AG10803 (cell line): Measurements from ENCODE around the gene SBK2.

ENCODE experiments used
- DNase-seq: peaks from one replicate; pipeline ENCODE4 v3.0.0; 2010; ENCODE audit warnings: low read depth
- H3K4me3 ChIP-seq: 2 replicates; pipeline ENCODE4 v1.5.1; 2011; ENCODE audit warnings: mild to moderate bottlenecking, low read length, control low read depth
- TF ChIP-seq, protein P1 (sequence below): conservative IDR thresholded peaks from 2 replicates; pipeline ENCODE4 v1.5.1; 2011; ENCODE audit warnings: mild to moderate bottlenecking, low read length, control low read depth, inconsistent platforms

The SBK2 gene

DNA sequence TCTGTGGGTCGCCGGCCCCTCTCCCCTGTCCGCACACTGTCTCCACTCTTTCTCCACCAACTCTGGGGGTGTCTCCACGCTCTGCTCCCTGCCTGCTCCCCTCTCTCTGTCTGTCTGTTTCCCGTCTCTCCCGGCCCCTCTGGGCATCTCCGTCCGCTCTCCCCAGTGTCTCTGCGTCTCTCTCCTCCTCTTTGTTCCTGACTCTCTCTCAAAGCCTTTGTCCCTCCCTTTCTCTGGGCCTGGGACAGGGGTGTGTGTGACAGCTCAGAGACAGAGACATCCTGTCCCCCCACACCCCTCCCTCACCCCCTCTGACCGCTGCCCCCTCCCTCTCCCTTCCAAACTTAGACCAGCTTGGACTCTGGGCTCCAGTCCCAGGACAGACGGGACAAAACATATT is 9.1 kb upstream of the SBK2 start:
- TF ChIP-seq, protein P1, sequence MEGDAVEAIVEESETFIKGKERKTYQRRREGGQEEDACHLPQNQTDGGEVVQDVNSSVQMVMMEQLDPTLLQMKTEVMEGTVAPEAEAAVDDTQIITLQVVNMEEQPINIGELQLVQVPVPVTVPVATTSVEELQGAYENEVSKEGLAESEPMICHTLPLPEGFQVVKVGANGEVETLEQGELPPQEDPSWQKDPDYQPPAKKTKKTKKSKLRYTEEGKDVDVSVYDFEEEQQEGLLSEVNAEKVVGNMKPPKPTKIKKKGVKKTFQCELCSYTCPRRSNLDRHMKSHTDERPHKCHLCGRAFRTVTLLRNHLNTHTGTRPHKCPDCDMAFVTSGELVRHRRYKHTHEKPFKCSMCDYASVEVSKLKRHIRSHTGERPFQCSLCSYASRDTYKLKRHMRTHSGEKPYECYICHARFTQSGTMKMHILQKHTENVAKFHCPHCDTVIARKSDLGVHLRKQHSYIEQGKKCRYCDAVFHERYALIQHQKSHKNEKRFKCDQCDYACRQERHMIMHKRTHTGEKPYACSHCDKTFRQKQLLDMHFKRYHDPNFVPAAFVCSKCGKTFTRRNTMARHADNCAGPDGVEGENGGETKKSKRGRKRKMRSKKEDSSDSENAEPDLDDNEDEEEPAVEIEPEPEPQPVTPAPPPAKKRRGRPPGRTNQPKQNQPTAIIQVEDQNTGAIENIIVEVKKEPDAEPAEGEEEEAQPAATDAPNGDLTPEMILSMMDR = no peak
- H3K4me3 ChIP-seq = no peak overlapping the region
- no peak for DNase-seq

DNA sequence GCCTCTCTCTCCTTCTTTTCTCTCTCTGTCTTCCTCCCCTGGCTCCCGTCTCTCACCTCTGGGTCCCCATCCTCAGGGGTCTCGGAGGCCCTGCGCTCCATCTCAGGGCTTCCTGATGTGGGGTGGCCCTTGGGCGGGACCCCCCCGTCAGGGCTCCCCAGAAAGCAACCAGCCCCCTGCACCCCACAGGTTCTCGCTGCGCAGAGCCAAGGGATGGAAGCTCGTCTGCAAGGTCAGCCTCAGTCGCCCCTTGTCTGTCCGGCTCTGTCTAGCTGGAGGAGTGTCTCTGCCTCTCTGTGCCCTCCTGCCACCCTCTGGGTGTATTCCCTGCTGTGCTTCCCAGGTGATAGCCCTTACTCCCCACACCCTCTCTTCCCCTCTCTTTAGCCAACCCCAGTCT is 8.5 kb upstream of the SBK2 start, which contains the start of gene SBK3:
SBK3 (minus strand) TSS at position 101 of the 400 bp plus-strand sequence; CDS start at position 101, 0 bp downstream.
- H3K4me3 ChIP-seq = no peak within 1 kb of the TSS
- TF ChIP-seq, protein P1 = no peak
- DNase-seq = no peak

DNA sequence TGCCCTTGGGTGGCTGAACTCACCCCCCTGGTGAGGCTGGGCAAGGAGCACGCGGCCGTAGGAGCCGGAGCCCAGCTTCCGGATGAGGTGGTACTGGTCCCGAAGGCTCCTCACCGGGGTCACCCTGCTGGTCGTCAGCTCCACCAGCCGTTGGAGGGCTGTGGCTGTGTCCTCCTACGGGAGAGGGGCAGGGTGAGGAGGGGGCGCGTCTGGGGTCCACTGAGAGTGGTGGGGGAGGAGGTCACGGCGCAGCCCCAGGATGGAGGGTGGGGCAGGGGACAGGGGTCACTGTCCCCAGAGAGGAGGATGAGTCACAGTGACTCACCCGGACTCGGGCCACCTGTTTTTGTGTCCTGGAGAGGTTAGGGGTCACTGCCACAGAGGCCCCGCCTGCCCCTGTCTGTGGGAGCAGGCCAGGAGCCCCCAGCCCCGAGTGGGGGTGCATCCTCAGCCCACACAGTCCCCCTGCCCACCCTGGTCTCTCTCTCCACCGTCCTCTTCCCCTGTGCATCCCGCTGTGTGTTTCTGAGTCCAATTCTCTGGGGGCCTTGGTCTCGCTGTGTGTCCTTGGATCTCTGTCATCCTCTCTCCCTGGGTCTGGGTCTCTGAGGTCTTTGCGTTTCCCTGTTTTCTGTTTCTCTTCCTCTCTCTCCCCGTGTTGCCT is 8.0 kb upstream of the SBK2 start:
- no peak overlapping the region for H3K4me3 ChIP-seq
- DNase-seq = no peak
- TF ChIP-seq, protein P1 = no peak

DNA sequence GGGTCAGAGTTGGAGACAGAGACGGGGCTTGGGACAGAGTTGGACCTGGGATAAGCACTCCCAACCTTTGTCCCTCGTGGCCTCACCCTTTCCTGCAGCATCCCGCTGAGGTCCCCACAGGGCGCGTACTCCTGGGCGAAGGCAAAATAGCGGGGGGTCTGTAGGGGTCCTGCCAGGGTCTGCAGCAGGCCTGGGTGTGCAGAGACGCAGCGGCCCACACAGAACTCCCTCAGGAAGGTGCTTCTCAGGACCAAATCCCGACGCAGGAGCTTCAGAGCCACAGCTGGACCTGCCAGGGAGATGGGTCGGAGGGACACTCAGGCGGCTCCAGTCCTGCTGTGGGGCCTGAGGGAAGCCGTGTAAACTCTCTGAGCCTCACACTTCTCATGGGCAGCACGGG is 7.1 kb upstream of the SBK2 start:
- TF ChIP-seq, protein P1 = no peak
- no peak overlapping the region for H3K4me3 ChIP-seq
- DNase-seq = no peak

DNA sequence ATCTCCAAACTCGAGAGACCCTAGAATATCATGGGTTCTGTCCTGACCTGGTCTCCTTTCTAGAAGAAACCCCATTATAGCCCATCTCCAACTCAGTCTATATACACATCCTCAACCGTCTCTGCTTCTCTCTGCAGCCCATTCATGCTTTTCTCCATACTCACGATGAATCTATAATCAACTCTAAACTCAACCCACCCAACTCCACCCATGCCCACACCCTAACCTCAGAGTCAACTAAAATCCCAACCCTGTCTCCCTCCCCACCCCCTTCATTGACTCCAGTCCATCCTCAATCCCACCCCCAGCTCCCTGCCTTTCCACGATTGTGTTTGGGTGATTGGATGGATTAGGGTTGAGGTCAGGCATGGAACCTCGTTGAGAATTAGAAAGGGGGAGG is 6.6 kb upstream of the SBK2 start:
- TF ChIP-seq, protein P1 = no peak
- H3K4me3 ChIP-seq = no peak overlapping the region
- DNase-seq = no peak

DNA sequence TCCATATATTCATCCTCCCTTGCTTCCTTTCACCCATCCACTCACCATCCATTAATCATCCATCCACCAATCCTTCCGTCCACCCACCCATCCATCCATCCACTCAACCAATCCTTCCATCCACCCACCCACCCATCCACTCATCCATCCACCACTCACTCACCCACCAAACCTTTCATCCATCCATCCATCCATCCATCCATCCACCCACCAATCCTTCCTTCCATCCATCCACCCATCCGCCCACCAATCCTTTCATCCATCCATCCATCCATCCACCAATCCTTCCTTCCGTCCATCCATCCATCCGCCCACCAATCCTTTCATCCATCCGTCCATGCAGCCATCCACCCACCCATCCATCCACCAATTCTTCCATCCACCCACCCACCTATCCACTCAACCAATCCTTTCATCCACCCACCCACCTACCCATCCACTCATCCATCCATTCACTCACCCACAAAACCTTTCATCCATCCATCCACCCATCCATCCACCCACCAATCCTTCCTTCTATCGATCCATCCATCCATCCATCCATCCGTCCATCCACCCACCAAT is 5.4 kb upstream of the SBK2 start:
- H3K4me3 ChIP-seq = no peak overlapping the region

More for the DNA sequence above, 5.4 kb upstream of the SBK2 start:
- no peak for DNase-seq
- TF ChIP-seq, protein P1 = no peak
